ENCODE measurements around the gene DYNC1LI1.

Gene DYNC1LI1

GRCh38 chr3:32577581-32578556 is 7.2 kb upstream of the DYNC1LI1 start:
- Histone ChIP-seq H3K36me3 (ENCODE audit: control insufficient read depth, insufficient read depth, low read length) (no peaks in the 10 kb centered on the region), H3K4me3 (ENCODE audit: low read depth, low read length) (peak overlapping the region; percentile 35)

GRCh38 chr3:32577174-32577573 is 6.5 kb upstream of the DYNC1LI1 start:
- H3K36me3 ChIP-seq (ENCODE audit: control insufficient read depth, insufficient read depth, low read length) = no peaks in the 10 kb centered on the region
- no peak overlapping the region for H3K9ac ChIP-seq
- H3K27ac ChIP-seq = peak overlapping the region; percentile 42
- peak overlapping the region; percentile 35 for H3K4me3 ChIP-seq (ENCODE audit: low read depth, low read length)
- peak overlapping the region; percentile 53 for H2AFZ ChIP-seq
- no peaks in the 10 kb centered on the region for H3K27me3 ChIP-seq (ENCODE audit: control insufficient read depth, insufficient read depth, low read length)
- peak overlapping the region; percentile 55 for H3K4me2 ChIP-seq (ENCODE audit: low read length)
- H3K9me3 ChIP-seq (ENCODE audit: control insufficient read depth, low read length) = no peaks in the 10 kb centered on the region
- no peak for TF ChIP-seq CTCF (IDR thresholded peaks at IDR 0.05)
- peaks cover 6% of the 10 kb centered on the region for H3K4me1 ChIP-seq
- H3K79me2 ChIP-seq = no peaks in the 10 kb centered on the region

More at GRCh38 chr3:32577581-32578556, 7.2 kb upstream of the DYNC1LI1 start:
- no peaks in the 10 kb centered on the region for H3K9me3 ChIP-seq (ENCODE audit: control insufficient read depth, low read length)
- H3K27ac ChIP-seq = peak overlapping the region; percentile 42
- H3K4me2 ChIP-seq (ENCODE audit: low read length) = peak overlapping the region; percentile 55
- peaks cover 6% of the 10 kb centered on the region for H3K4me1 ChIP-seq
- no peak for TF ChIP-seq CTCF (IDR thresholded peaks at IDR 0.05)
- no peaks in the 10 kb centered on the region for H3K79me2 ChIP-seq
- no peak overlapping the region for H3K9ac ChIP-seq
- peak overlapping the region; percentile 53 for H2AFZ ChIP-seq
- no peaks in the 10 kb centered on the region for H3K27me3 ChIP-seq (ENCODE audit: control insufficient read depth, insufficient read depth, low read length)

- Histone ChIP-seq H3K4me2 (ENCODE audit: low read length) (no peak overlapping the region), H3K9me3 (ENCODE audit: control insufficient read depth, low read length) (no peaks in the 10 kb centered on the region), H3K27ac (no peak overlapping the region), H2AFZ (no peak overlapping the region), H3K27me3 (ENCODE audit: control insufficient read depth, insufficient read depth, low read length) (no peaks in the 10 kb centered on the region), H3K4me1 (peaks cover 11% of the 10 kb centered on the region), H3K4me3 (ENCODE audit: low read depth, low read length) (no peak overlapping the region), H3K9ac (no peak overlapping the region), H3K36me3 (ENCODE audit: control insufficient read depth, insufficient read depth, low read length) (no peaks in the 10 kb centered on the region), H3K79me2 (no peaks in the 10 kb centered on the region)
- no peak for TF ChIP-seq CTCF (IDR thresholded peaks at IDR 0.05)
These were observed 4.9 kb upstream of the DYNC1LI1 start for GRCh38 chr3:32575451-32576113.

GRCh38 chr3:32571192-32571485 is 481 bp upstream of the DYNC1LI1 start:
- H2AFZ ChIP-seq = peak overlapping the region; percentile 97
- peak overlapping the region; percentile 94 for H3K27ac ChIP-seq
- no peak for TF ChIP-seq CTCF (IDR thresholded peaks at IDR 0.05)
- H3K4me2 ChIP-seq (ENCODE audit: low read length) = peak overlapping the region; percentile 87
- no peaks in the 10 kb centered on the region for H3K27me3 ChIP-seq (ENCODE audit: control insufficient read depth, insufficient read depth, low read length)
- peak overlapping the region; percentile 73 for H3K4me3 ChIP-seq (ENCODE audit: low read depth, low read length)
- H3K79me2 ChIP-seq = peaks cover 10% of the 10 kb centered on the region
- H3K9ac ChIP-seq = peak overlapping the region; percentile 46
- H3K4me1 ChIP-seq = peaks cover 5% of the 10 kb centered on the region
- H3K36me3 ChIP-seq (ENCODE audit: control insufficient read depth, insufficient read depth, low read length) = no peaks in the 10 kb centered on the region
- H3K9me3 ChIP-seq (ENCODE audit: control insufficient read depth, low read length) = no peaks in the 10 kb centered on the region

Data from parathyroid adenoma (tissue), 2 donors.